Neuronal stem cell (in vitro differentiated cells): ENCODE data around the gene LDLRAD2.

Source experiments
- DNase-seq: peaks from one replicate; pipeline ENCODE4 v3.0.0-alpha.2; 2013; ENCODE audit warnings: low spot score
- H2AFZ ChIP-seq: one replicate; pipeline ENCODE4 v1.6.1; 2013; ENCODE audit warnings: mild to moderate bottlenecking, low read length, inconsistent platforms
- H2AK5ac ChIP-seq: 2 replicates; pipeline ENCODE4 v1.6.1; 2013; ENCODE audit warnings: low read depth, mild to moderate bottlenecking, inconsistent platforms, low read length, moderate library complexity, mixed read lengths
- H2BK120ac ChIP-seq: 2 replicates; pipeline ENCODE4 v1.6.1; 2013; ENCODE audit warnings: low read depth, mild to moderate bottlenecking, inconsistent platforms, low read length, moderate library complexity, mixed read lengths
- H2BK12ac ChIP-seq: one replicate; pipeline ENCODE4 v1.6.1; 2013; ENCODE audit warnings: low read length, inconsistent platforms
- H2BK15ac ChIP-seq: 2 replicates; pipeline ENCODE4 v1.6.1; 2013; ENCODE audit warnings: mild to moderate bottlenecking, low read length, inconsistent platforms, mixed read lengths
- H2BK5ac ChIP-seq: one replicate; pipeline ENCODE4 v1.6.1; 2013; ENCODE audit warnings: inconsistent platforms, mild to moderate bottlenecking, low read length, moderate library complexity
- H3K14ac ChIP-seq: one replicate; pipeline ENCODE4 v1.6.1; 2013; ENCODE audit warnings: low read length, inconsistent platforms
- H3K18ac ChIP-seq: 2 replicates; pipeline ENCODE4 v1.6.1; 2013; ENCODE audit warnings: low read length, inconsistent platforms
- H3K23ac ChIP-seq: 2 replicates; pipeline ENCODE4 v1.6.1; 2013; ENCODE audit warnings: low read depth, mild to moderate bottlenecking, mixed read lengths, low read length, inconsistent platforms; ENCODE audit not compliant: poor library complexity
- H3K27ac ChIP-seq: replicated peaks from 3 replicates; pipeline ENCODE4 v1.5.1; 2013; ENCODE audit warnings: low read length, inconsistent platforms
- H3K27me3 ChIP-seq, 3 experiments: 2 replicates each; pipeline ENCODE4 v1.6.1; 2013; ENCODE audit warnings: low read length in 3 of 3, mild to moderate bottlenecking in 2 of 3, inconsistent platforms in 1 of 3, low read depth in 1 of 3, mixed read lengths in 1 of 3, moderate library complexity in 1 of 3; ENCODE audit not compliant: control insufficient read depth in 3 of 3, insufficient read depth in 3 of 3
- H3K36me3 ChIP-seq, 2 donors: replicated peaks in 1 of 2; 2 replicates each; pipeline ENCODE4 v1.6.1; 2013; ENCODE audit warnings: low read length in 2 of 2; ENCODE audit not compliant: control insufficient read depth in 2 of 2, insufficient read depth in 2 of 2
- H3K4ac ChIP-seq: 2 replicates; pipeline ENCODE4 v1.6.1; 2013; ENCODE audit warnings: inconsistent platforms, mild to moderate bottlenecking, low read length, moderate library complexity
- H3K4me1 ChIP-seq, 2 donors: 1 replicate in 1 of 2; 2 replicates in 1 of 2; pipeline ENCODE4 v1.6.1; 2013; ENCODE audit warnings: low read length in 2 of 2, low read depth in 1 of 2; ENCODE audit not compliant: control insufficient read depth in 2 of 2, insufficient read depth in 1 of 2
- H3K4me2 ChIP-seq: one replicate; pipeline ENCODE4 v1.6.1; 2013; ENCODE audit warnings: mild to moderate bottlenecking, low read length, inconsistent platforms; ENCODE audit not compliant: insufficient read depth, poor library complexity, severe bottlenecking
- H3K4me3 ChIP-seq, 2 donors: 2 replicates each; pipeline ENCODE4 v1.5.1; 2013; ENCODE audit warnings: low read length in 2 of 2, mild to moderate bottlenecking in 2 of 2, inconsistent platforms in 1 of 2, moderate library complexity in 1 of 2
- H3K79me1 ChIP-seq: one replicate; pipeline ENCODE4 v1.6.1; 2013; ENCODE audit warnings: low read depth, mild to moderate bottlenecking, inconsistent platforms, low read length, moderate library complexity
- H3K9ac ChIP-seq: one replicate; pipeline ENCODE4 v1.6.1; 2013; ENCODE audit warnings: mild to moderate bottlenecking, low read depth, low read length, inconsistent platforms; ENCODE audit not compliant: poor library complexity
- H3K9me3 ChIP-seq, 2 donors: replicated peaks in 1 of 2; 2 replicates each; pipeline versions ENCODE3 to v1.6.1; 2013; ENCODE audit warnings: low read length in 2 of 2, mild to moderate bottlenecking in 2 of 2, inconsistent platforms in 1 of 2, low read depth in 1 of 2, mixed read lengths in 1 of 2, moderate library complexity in 1 of 2; ENCODE audit not compliant: control insufficient read depth in 2 of 2, insufficient read depth in 1 of 2
- H4K8ac ChIP-seq: one replicate; pipeline ENCODE4 v1.6.1; 2013; ENCODE audit warnings: low read depth, mild to moderate bottlenecking, inconsistent platforms, low read length, moderate library complexity
- H4K91ac ChIP-seq: one replicate; pipeline ENCODE4 v1.6.1; 2013; ENCODE audit warnings: low read length, low read depth, mild to moderate bottlenecking, inconsistent platforms; ENCODE audit not compliant: poor library complexity
- WGBS, 2 donors: extraction: QIAGEN DNeasy Blood & Tissue Kit; methylation state at CpG; one replicate each; pipeline ENCODE4 v1.1.7; 2013; ENCODE audit warnings: missing lambda C conversion rate in 2 of 2, mixed read lengths in 1 of 2; ENCODE audit not compliant: insufficient read length in 2 of 2, insufficient replicate concordance in 1 of 2; ENCODE audit errors: extremely low coverage in 2 of 2; 5-methylcytosine and 5-hydroxymethylcytosine counted together

Gene LDLRAD2

GRCh38 chr1:21843996-21844395, 31.9 kb downstream of the LDLRAD2 start:
- Histone ChIP-seq H3K27ac (no peak overlapping the region), H3K79me1 (peaks cover 2% of the 10 kb centered on the region), H3K27me3 (no peaks in the 10 kb centered on the region), H3K9ac (no peak overlapping the region), H4K91ac (no peak overlapping the region), H3K18ac (no peak overlapping the region), H3K4me2 (no peak overlapping the region), H3K23ac (no peak overlapping the region), H2AK5ac (no peak overlapping the region), H2BK120ac (no peak overlapping the region), H4K8ac (no peak overlapping the region), H3K14ac (no peak overlapping the region), H3K9me3 (no peaks in the 10 kb centered on the region), H3K36me3 (peaks cover 51 to 86% of the 10 kb centered on the region in 2 donors), H2BK15ac (no peak overlapping the region), H2BK5ac (no peak overlapping the region), H2AFZ (no peak overlapping the region), H3K4ac (no peak overlapping the region), H3K4me3 (peak overlapping the region in 1 of 2 donors; percentile 3), H3K4me1 (no peaks in the 10 kb centered on the region), H2BK12ac (no peak overlapping the region)
- DNase-seq, result no peak
- no CpG with 5 or more reads among the region's 11 CpGs for WGBS, 2 donors

GRCh38 chr1:21845646-21846641, 33.9 kb downstream of the LDLRAD2 start:
- H3K14ac ChIP-seq, result no peak overlapping the region
- no peak overlapping the region for H2AK5ac ChIP-seq
- H2BK120ac ChIP-seq, result no peak overlapping the region
- no peak overlapping the region for H4K91ac ChIP-seq
- no peak overlapping the region for H2BK12ac ChIP-seq
- H3K27me3 ChIP-seq, result no peaks in the 10 kb centered on the region
- no peak for DNase-seq
- peak overlapping the region; percentile 60 for H3K9ac ChIP-seq
- no peaks in the 10 kb centered on the region for H3K9me3 ChIP-seq
- WGBS, 2 donors, result no CpG with 5 or more reads among the region's 33 CpGs
- H3K4me3 ChIP-seq, result no peak overlapping the region
- H3K23ac ChIP-seq, result peak overlapping the region; percentile 55
- no peak overlapping the region for H2BK5ac ChIP-seq
- H3K4ac ChIP-seq, result no peak overlapping the region
- H3K79me1 ChIP-seq, result no peaks in the 10 kb centered on the region
- H2BK15ac ChIP-seq, result no peak overlapping the region
- H3K27ac ChIP-seq, result no peak overlapping the region
- H3K36me3 ChIP-seq, result peaks cover 52 to 86% of the 10 kb centered on the region in 2 donors
- H4K8ac ChIP-seq, result no peak overlapping the region
- H3K4me2 ChIP-seq, result no peak overlapping the region
- H3K4me1 ChIP-seq, result no peaks in the 10 kb centered on the region
- no peak overlapping the region for H2AFZ ChIP-seq
- H3K18ac ChIP-seq, result peak overlapping the region; percentile 48

- H3K27ac ChIP-seq, result no peak overlapping the region
- no CpG with 5 or more reads among the region's 47 CpGs for WGBS, 2 donors
- peak overlapping the region; percentile 67 for H3K9ac ChIP-seq
- no peak overlapping the region for H3K14ac ChIP-seq
- no peaks in the 10 kb centered on the region for H3K27me3 ChIP-seq
- H3K23ac ChIP-seq, result peak overlapping the region; percentile 58
- no peaks in the 10 kb centered on the region for H3K79me1 ChIP-seq
- H2BK12ac ChIP-seq, result no peak overlapping the region
- no peaks in the 10 kb centered on the region for H3K9me3 ChIP-seq
- no peak overlapping the region for H2BK120ac ChIP-seq
- no peak overlapping the region for H3K18ac ChIP-seq
- no peak overlapping the region for H3K4ac ChIP-seq
- H3K4me1 ChIP-seq, result no peaks in the 10 kb centered on the region
- H4K91ac ChIP-seq, result no peak overlapping the region
- no peak overlapping the region for H2BK15ac ChIP-seq
- no peak overlapping the region for H3K4me2 ChIP-seq
- no peak overlapping the region for H2AK5ac ChIP-seq
- H4K8ac ChIP-seq, result no peak overlapping the region
- H3K4me3 ChIP-seq, result peak overlapping the region in 1 of 2 donors; percentile 20
- peak overlapping the region; percentile 68 for H2BK5ac ChIP-seq
- DNase-seq, result no peak
- no peak overlapping the region for H2AFZ ChIP-seq
- H3K36me3 ChIP-seq, result peaks cover 52 to 86% of the 10 kb centered on the region in 2 donors
These were observed 35.4 kb downstream of the LDLRAD2 start for GRCh38 chr1:21847223-21848205.
